Brain microvascular endothelial cell (primary cell): Measurements from ENCODE around the gene RAB13.

ENCODE experiments used
- DNase-seq: peaks from one replicate; pipeline ENCODE4 v3.0.0-alpha.2; 2020
- H3K27ac ChIP-seq: fragments of 250-450 bp; sonication (Bioruptor Pico); 2 replicates; pipeline ENCODE4 v1.5.1; 2020; ENCODE audit warnings: mild to moderate bottlenecking, moderate library complexity
- H3K27me3 ChIP-seq: fragments of 250-450 bp; sonication (Bioruptor Pico); replicated peaks from 2 replicates; pipeline ENCODE4 v1.5.1; 2020; ENCODE audit warnings: mild to moderate bottlenecking
- H3K36me3 ChIP-seq: fragments of 250-450 bp; sonication (Bioruptor Pico); replicated peaks from 2 replicates; pipeline ENCODE4 v1.5.1; 2020; ENCODE audit warnings: mild to moderate bottlenecking
- H3K4me3 ChIP-seq: 2 replicates; pipeline ENCODE4 v1.5.1; 2011; ENCODE audit warnings: low read depth, mild to moderate bottlenecking, control low read depth, low read length, moderate library complexity
- in situ Hi-C: cut with HindIII; loops from 2 replicates; pipeline ENCODE4 v1.10.0; 2017; ENCODE audit warnings: low sequenced_read_pairs, low pct_ligation_motif_present
- TF ChIP-seq, protein P1 (sequence below): IDR thresholded peaks from 2 replicates; pipeline ENCODE4 v1.5.1; 2011; ENCODE audit warnings: low read depth, mild to moderate bottlenecking, moderate library complexity, low read length, control low read depth, inconsistent platforms; ENCODE audit errors: missing control alignments

The RAB13 gene

DNA sequence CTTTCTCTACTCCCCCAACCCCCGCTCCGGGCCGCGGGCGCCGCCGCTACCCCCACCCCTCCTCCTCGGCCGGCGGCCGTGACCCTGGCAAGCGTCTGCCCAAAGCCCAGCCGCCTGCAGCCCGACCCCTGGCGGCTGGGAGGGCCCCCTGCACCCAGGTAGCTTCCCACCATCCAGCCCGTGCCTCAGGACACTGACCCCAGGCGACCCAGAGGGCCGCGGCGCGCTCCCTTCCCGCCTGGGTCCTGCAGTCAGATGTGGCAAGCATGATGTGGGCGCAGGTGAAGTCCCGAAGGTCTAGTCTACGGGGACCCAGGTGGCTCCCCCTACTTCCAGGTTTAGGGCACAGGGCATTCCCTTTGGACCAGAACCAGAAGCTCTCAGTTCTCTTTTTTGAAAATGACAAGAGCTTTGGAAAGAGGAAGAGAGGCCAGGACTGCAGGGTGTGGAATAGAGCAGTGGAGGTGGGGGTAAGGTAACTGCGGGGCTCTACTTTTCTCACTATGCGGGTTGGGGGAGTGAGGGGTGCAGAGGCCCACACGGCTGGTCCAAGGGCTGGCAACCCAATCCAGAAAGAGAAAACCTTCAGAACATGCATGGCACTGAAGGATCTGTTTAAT lies 39.4 kb downstream of the RAB13 start, which contains the start of gene DENND4B:
Gene DENND4B (minus strand): TSS at position 97 of the 620 bp plus-strand sequence. CDS start 2,344 bp downstream, outside the sequence.
- Histone ChIP-seq H3K27me3 (no peaks in the 10 kb centered on the region), H3K36me3 (peaks cover 37% of the 10 kb centered on the region)

DNA sequence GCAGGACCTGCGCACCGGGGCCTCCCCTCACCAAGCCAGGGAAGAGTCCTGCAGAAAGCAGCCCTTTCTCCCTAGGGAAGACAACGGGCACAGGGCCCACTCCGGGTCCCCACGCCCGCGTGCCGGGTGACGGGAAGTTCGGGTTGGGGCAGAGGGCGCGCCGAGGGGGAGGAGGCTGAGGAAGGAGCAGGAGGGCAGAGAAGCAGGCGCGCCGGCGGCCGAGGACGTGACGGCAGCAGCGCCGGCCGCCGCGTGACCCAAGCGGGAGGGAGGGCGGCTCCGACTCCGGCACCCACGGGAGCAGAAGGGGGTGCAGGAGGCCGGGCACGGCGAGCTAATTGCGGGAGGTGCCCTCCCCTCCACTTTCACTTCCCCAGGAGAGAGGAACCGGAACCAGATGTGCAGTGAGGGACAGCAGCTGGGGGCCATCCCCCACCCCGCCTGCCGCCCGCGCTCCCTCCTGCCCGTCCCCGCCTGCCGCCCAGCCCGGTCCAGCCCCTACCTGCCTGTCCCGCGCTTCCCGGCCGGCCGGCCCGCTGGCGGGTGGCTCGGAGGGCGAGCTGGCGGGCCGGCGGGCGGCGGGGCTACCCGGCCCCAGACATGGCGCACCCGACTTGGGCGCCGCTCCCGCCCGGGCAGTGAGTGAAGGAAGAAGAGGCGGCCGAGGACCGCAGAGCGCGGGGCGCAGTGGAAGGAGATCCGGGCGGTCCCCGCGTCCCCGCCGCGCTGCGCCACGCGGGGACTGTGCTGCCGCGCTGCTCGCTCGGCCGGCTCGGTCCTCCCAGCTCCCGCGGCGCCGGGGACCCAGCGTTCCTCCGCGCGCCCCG lies 40.1 kb downstream of the RAB13 start:
- no peaks in the 10 kb centered on the region for H3K27me3 ChIP-seq
- no peak for DNase-seq
- peak overlapping the region; percentile 79 for H3K4me3 ChIP-seq
- peaks cover 29% of the 10 kb centered on the region for H3K36me3 ChIP-seq
- peak overlapping the region; percentile 81 for H3K27ac ChIP-seq
- TF ChIP-seq, protein P1, sequence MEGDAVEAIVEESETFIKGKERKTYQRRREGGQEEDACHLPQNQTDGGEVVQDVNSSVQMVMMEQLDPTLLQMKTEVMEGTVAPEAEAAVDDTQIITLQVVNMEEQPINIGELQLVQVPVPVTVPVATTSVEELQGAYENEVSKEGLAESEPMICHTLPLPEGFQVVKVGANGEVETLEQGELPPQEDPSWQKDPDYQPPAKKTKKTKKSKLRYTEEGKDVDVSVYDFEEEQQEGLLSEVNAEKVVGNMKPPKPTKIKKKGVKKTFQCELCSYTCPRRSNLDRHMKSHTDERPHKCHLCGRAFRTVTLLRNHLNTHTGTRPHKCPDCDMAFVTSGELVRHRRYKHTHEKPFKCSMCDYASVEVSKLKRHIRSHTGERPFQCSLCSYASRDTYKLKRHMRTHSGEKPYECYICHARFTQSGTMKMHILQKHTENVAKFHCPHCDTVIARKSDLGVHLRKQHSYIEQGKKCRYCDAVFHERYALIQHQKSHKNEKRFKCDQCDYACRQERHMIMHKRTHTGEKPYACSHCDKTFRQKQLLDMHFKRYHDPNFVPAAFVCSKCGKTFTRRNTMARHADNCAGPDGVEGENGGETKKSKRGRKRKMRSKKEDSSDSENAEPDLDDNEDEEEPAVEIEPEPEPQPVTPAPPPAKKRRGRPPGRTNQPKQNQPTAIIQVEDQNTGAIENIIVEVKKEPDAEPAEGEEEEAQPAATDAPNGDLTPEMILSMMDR, result no peak
- in situ Hi-C loops, result no loop called here

More for the DNA sequence above, 39.4 kb downstream of the RAB13 start, which contains the start of gene DENND4B:
- DNase-seq, result no peak
- Histone ChIP-seq H3K4me3 (peak within 1 kb of the TSS; percentile 79), H3K27ac (peak within 1 kb of the TSS; percentile 81)
- TF ChIP-seq, protein P1, result peak; percentile 84
- in situ Hi-C loops, result no loop called here

DNA sequence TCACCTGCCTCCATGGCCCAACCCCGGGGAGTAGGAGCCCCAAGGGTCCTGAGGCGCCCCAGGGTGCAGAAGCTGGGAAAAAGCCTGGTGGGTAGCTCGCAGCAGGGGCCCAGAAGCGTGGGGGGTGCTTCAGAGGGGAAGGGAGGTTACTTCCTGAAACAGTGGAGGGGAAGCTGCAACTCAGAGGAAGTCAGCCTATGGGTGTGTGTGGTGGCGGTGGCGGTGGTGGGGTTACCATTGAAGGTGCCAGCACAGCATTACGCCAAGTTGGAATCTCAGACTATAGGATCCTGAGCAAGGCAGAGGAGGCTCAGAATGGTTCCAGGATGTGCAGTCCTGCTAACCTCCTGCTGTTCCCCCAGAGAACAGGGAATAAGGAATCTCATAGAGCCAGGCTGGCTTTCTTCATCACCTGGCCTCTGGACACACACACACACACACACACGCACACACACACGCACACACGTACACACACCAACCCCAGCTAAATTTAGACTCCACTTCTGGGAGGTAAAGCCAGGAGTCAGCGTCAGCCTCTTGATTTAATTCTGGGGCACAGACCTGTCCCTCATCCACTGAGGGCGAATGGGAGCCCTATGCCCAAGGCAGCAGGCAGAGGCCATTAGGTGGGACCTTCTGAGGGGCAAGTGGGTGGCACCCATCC lies 40.9 kb downstream of the RAB13 start:
- no peaks in the 10 kb centered on the region for H3K27me3 ChIP-seq
- peak overlapping the region; percentile 79 for H3K4me3 ChIP-seq
- no peak for DNase-seq
- peaks cover 24% of the 10 kb centered on the region for H3K36me3 ChIP-seq
- H3K27ac ChIP-seq, result peak overlapping the region; percentile 81
- TF ChIP-seq, protein P1, result no peak
- in situ Hi-C loops, result no loop called here

DNA sequence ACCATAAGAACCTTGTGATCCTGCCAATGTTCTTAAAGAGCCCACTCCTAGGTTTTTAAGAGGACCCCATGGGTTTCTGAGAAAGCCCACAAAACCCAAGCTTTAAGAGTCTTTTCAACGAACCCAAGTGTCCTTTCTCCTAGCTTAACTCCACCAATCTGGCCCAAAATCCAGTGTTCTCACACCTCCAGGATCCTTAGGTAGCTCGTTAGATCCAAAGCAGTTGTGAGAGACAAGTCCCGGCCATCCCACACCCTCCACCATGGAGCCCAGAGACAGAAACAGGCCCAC lies 41.4 kb downstream of the RAB13 start:
- Histone ChIP-seq H3K27ac (no peak overlapping the region), H3K27me3 (no peaks in the 10 kb centered on the region), H3K4me3 (peak overlapping the region; percentile 79), H3K36me3 (peaks cover 22% of the 10 kb centered on the region)
- no peak for DNase-seq
- in situ Hi-C loops, result no loop called here
- TF ChIP-seq, protein P1, result no peak

DNA sequence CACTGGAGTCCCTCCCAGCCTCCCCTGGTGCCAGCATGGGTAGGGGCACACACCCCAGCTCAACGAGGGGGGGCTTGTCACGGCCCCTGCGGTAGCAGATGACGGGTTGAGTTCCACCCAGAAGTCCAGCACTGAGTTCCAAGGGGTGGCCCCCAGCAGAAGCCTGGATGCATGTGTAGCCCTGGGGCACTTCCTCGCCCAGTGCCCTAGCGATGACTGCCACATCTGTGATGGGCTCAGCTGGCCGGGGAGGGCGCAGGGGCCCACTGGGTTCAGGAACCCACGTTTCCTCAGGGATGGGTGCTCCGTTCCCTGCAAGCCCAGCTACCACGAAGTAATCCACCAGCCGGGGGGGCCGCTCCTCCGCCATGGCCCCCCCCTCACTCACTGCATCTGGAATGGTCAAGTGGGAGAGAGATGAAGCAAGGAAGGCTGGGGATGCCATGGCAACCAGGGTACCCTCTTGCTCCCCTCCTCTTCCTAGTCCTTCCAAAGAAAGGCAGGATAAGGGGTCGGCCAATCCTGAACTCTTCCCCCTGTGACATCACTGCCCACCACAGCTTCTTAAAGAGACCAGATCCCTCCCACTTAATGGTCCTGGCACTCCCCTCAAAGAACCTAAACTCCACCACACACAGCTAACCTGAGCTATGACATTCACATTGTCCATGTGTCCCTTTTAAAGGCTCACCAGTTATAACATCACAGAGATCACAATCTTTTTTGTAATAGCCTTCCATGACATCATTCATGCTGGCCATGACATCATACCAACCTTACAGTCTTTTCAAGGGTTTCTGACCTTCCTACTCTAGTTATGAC lies 41.9 kb downstream of the RAB13 start:
- Histone ChIP-seq H3K36me3 (peaks cover 18% of the 10 kb centered on the region), H3K27me3 (no peaks in the 10 kb centered on the region), H3K27ac (no peak overlapping the region), H3K4me3 (no peak overlapping the region)
- in situ Hi-C loops, result no loop called here
- DNase-seq, result no peak
- TF ChIP-seq, protein P1, result no peak
